DLD1 (cell line): Measurements from ENCODE around the gene WNT7B.

Experiments
- in situ Hi-C: cut with HindIII; loops from 2 replicates; pipeline ENCODE4 v1.10.0; 2017; ENCODE audit warnings: low sequenced_read_pairs

The WNT7B gene

DNA sequence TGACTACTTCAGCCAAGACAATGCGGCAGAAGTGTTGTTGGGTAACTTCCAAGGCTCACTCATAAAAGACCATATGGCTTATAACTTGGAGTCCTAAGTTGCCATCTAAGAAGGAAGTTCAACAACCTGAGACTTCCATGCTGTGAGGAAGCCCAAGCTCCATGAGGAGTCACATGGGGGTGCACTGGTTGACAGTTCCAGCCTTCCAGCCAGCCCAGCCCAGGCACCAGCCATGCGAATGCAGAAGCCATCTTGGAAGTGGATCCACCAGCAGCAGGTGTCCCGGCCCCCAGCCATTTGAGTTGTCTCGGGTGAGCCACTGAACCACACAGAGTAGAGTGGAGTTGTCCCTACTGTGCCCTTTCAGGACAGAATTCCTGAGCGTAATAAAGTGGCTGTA, 32.8 kb upstream of the WNT7B start:
- in situ Hi-C loops, result loop anchor here (25.0 kb wide), 1 partner anchor 128 kb away; no protein-coding TSS in a partner anchor

- in situ Hi-C loops, result loop anchor here (25.0 kb wide), 1 partner anchor 128 kb away; no protein-coding TSS in a partner anchor
Observed at GRCh38 chr22:46008836-46009596, 32.1 kb upstream of the WNT7B start.

DNA sequence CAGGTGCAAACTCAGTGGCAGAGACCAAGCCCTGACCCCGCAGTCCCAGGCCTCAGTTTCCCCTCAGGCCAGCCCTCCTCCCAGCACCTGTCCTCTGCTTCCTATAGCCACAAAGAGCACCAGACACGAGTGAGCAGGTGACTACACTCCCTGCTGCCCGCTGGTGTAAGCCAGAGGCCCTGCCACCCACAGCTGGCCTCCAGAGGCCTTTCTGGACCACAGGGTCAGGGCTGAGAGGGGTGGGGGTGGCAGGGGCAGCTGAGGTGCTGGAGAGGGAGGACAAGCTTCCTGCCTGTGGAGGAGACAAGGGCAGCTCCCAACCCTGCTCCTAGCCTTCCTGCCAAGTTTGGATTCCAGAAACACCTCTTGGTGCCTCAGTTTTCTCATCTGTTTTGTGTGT, 31.3 kb upstream of the WNT7B start:
- in situ Hi-C loops, result loop anchor here (25.0 kb wide), 1 partner anchor 129 kb away; no protein-coding TSS in a partner anchor

- in situ Hi-C loops, result loop anchor here (25.0 kb wide), 1 partner anchor 129 kb away; no protein-coding TSS in a partner anchor
Observed at GRCh38 chr22:46007848-46008261, 30.9 kb upstream of the WNT7B start.

DNA sequence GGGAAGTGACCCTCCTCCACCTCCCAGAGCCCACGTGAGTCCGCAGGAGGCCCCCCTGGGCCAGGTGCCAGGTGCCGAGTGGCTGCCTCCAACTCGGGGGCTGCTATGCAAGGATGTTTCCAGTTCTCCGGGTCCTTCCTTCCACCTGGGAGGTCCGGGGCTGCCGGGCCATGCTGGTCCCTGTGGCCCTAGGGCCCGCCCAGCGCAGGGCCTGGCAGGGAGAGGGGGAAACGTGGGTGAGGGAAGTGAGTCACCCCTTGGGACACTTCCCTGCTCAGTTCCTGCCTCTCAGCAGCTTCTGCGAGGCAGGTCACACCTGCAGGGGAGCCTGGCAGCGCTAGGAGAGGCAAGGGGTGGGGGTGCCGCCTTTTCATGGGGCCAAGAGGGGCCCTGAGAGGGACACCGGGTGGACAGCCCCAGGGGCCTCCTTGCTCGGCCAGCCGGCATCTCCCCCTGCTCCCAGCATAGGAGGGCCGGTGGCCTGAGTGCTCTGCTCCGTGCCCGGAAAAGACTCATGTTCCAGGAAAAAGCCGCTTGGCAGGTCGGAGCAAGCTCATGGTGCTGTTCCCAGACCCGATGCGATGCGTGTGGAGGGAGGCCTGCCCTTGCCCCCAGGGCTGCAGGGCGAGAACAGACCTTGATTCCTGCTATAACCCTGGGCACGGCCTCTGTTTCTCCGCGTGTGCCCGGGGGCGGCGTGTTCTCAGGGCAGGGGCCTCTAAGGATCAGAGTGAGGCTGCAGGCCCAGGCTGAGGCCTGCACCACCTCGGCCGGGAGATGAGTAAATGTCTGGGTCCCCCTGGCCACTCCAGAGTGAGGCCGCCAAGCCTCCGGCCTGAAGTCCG, 30.3 kb upstream of the WNT7B start:
- in situ Hi-C loops, result loop anchor here (25.0 kb wide), 1 partner anchor 130 kb away; no protein-coding TSS in a partner anchor

- in situ Hi-C loops, result loop anchor here (25.0 kb wide), 1 partner anchor 131 kb away; no protein-coding TSS in a partner anchor
Observed at GRCh38 chr22:46006379-46007002, 29.5 kb upstream of the WNT7B start.

DNA sequence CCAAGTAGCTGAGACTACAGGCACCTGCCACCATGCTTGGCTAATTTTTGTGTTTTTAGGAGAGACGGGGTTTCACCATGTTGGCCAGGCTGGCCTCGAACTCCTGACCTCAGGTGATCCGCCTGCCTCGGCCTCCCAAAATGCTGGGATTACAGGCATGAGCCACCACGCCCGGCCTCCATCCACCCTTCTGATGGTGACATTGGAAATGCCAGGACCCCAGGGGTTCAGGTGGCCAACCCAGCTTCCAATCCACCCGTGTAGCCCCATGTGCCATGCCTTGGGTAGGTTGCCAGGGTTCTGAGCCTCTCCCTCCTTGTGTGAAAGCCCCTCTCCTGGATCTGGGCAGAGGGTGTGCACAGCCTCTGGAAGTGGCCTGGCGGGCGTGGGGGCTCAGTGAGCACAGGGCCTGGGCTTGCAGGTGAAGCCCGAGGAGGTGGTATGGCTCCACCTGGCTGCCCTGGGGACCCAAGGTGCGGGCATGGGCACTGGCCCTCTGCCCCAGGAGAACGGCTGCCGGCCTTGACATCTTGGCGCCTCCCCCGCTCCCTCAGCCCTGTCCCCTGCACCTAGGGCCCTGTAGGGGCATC, 28.2 kb upstream of the WNT7B start:
- in situ Hi-C loops, result loop anchor here (25.0 kb wide), 1 partner anchor 132 kb away; no protein-coding TSS in a partner anchor

DNA sequence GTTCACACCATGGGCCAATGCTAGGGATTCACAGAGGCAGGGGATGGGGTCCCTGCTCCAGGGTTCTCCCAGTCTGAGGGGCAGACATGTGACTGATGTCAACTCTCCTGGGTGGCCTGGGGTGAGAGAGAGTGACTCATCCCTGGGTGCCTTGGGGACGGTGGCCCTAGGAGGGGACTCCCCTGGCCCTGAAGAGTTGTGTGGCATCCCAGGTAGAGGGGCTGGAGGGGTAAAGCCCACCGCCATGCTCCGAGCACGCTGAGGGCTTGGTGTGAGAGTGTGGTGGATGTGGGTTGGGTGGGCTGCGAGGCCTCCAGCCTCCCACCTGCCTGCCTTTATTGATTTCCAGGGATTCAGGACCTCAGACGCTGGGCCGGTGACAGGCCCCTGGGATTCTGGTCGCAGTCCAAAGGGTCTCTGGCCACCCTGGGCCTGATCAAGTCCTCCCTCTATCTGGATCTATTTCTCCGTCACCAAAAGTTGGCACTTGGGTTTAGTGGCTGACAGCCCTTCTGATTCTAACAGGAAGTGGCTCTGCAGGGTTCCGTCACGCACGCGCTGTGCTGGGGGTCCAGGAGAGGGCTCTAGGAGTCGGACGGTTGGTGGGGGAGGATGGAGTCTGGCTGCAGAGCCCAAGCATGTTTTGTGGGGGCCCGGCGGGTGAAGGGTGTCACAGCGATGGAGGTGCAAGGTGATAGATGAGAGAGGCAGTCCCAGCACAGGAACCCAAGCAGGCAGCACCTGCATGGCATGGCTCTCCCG, 27.3 kb upstream of the WNT7B start:
- in situ Hi-C loops, result loop anchor here (25.0 kb wide), 1 partner anchor 133 kb away; no protein-coding TSS in a partner anchor

- in situ Hi-C loops, result loop anchor here (25.0 kb wide), 1 partner anchor 134 kb away; no protein-coding TSS in a partner anchor
Observed at GRCh38 chr22:46003271-46004091, 26.5 kb upstream of the WNT7B start.

GRCh38 chr22:46002757-46003270, 25.9 kb upstream of the WNT7B start:
- in situ Hi-C loops, result loop anchor here (25.0 kb wide), 1 partner anchor 134 kb away; no protein-coding TSS in a partner anchor

- in situ Hi-C loops, result loop anchor here (25.0 kb wide), 1 partner anchor 136 kb away; no protein-coding TSS in a partner anchor
Observed at GRCh38 chr22:46001426-46002106, 24.6 kb upstream of the WNT7B start.

DNA sequence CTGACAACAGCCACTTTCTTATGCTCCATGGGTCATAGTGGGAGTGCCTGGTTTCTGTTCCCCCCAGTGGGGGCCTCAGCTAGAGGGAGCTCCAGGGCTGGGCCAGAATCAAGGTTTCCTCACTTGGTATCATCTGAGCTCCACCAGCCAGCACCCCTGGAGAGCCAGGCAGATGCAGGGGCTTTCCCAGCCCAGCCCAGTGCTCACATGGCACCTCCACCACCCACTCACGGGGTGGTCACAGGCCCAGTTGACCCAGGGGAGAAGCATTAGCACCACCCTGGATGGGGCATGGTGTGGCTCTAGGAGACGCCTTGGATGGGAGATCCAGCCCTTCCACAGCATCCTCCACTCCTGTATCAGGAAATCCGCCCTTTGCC, 24.1 kb upstream of the WNT7B start:
- in situ Hi-C loops, result loop anchor here (25.0 kb wide), 1 partner anchor 136 kb away; no protein-coding TSS in a partner anchor

DNA sequence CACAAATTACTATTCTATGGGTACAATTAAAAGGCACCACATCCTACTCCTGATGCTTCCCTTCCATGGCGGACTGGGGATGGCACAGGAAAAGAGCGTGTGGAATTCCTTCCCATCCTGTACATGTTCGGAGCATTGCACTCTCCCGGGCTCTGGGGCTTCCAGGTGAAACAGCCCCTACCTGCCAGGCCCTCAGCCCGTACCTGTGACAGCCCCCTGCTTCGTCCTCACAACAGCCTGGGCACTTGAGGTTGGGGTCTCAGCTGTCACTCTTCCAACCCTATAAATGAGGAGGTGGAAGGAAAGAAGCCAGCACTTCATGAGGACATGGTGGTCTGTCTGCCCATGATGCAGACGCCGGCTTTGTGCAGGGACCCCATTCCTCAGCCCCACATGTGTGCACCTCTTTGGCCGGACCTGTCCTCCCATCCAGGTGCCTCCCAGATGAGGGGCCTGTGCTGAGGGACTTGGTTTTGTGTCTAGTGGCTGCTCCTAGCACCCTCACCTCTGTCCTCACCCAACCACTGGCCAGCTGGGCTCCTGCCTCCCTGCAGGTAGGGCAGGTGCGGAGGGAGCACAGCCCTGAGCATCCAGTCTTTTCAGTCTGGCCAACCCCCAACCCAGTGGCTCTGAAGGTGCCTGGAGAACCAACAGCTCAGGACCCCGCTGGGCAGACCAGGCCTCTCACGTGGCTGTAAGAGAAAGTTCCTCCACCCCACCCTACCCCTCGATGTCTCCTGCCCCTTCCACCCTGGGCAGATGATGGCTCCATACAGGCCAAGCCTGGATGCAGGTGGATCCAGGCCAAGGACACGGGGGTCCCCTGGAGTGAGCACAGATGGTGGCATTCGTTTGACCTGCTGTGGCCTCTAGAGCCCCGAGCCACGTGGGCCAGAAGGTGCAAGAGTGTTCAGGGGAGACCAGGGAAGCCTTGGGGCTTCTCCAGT, 23.4 kb upstream of the WNT7B start:
- in situ Hi-C loops, result loop anchor here (25.0 kb wide), 1 partner anchor 137 kb away; no protein-coding TSS in a partner anchor

GRCh38 chr22:45999379-45999971, 22.5 kb upstream of the WNT7B start:
- in situ Hi-C loops, result no loop called here

DNA sequence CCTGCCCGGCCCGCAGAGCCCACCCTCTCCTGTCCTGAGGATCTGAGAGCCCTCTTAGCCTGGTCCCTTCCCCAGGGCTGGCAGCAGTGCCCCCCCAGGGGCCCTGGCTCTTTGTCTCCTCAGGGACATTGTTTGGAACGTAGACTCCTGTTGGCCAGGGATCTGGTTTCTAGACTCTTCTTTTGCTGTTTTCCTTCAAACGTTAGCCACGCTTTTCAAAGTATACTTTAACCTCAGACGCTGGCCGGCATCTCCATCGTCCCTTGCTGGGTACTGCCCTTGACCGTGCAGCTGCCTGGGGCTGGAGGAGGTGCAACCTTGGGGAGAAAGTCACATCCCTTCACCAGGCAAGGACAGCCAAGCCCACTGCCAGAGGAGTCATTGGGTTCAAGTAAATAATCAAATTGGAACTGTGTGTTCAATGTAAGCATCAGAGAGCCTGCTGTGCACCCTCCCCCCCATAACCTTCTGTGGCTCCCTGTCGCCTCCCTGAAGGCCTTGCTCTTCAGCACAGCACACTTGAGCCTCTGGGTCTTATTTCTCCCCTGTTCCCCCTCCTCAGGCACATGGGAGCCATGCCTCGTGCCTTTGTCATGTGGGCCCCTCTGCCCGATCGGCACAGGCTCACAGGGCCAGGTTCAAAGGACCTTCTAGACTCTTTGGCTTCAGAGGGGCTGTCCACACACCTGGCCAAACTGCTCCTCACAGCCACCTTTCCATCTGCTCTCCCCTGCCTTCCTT, 21.8 kb upstream of the WNT7B start:
- in situ Hi-C loops, result no loop called here
